H1 (cell line): ENCODE measurements around the gene RPL21. TPM values are rescaled to one million over a fixed set of nuclear protein-coding genes. Genes with fewer than 3 reads are reported as not detected.

Experiments used
- BRCA1 ChIP-seq: IDR thresholded peaks from 2 replicates; pipeline ENCODE4 v1.6.1; 2012; ENCODE audit warnings: low read depth, low read length, improper control_type of control experiment
- FOSL1 ChIP-seq: IDR thresholded peaks from 2 replicates; pipeline ENCODE4 v1.6.1; 2011; ENCODE audit warnings: mild to moderate bottlenecking, low read depth, low read length, moderate library complexity; ENCODE audit not compliant: insufficient read depth
- HDAC2 ChIP-seq, 2 experiments: fragments of 300-600 bp in 1 of 2; sonication (generic) in 1 of 2; IDR thresholded peaks; 2 replicates each; pipeline ENCODE4 v1.6.1; 2011 to 2012; ENCODE audit warnings: low read depth in 2 of 2, low read length in 2 of 2, mild to moderate bottlenecking in 2 of 2, moderate library complexity in 2 of 2, borderline replicate concordance in 1 of 2, inconsistent platforms in 1 of 2
- RBBP5 ChIP-seq: IDR thresholded peaks from 2 replicates; pipeline ENCODE4 v1.7.1; 2012; ENCODE audit warnings: low read depth, mild to moderate bottlenecking, inconsistent platforms, low read length, moderate library complexity, borderline replicate concordance
- RFX5 ChIP-seq: IDR thresholded peaks from 2 replicates; pipeline ENCODE4 v1.6.1; 2011; ENCODE audit warnings: low read depth, low read length, improper control_type of control experiment, borderline replicate concordance
- SAP30 ChIP-seq: fragments of 300-600 bp; sonication (generic); IDR thresholded peaks from 2 replicates; pipeline ENCODE4 v1.7.1; 2012; ENCODE audit warnings: low read length, moderate library complexity, mild to moderate bottlenecking, inconsistent platforms; ENCODE audit not compliant: insufficient read depth, insufficient replicate concordance
- SIN3A ChIP-seq, 2 experiments: IDR thresholded peaks in 1 of 2; conservative IDR thresholded peaks in 1 of 2; 2 replicates each; pipeline ENCODE4 v1.6.1; 2011 to 2012; ENCODE audit warnings: low read length in 2 of 2, improper control_type of control experiment in 1 of 2, low read depth in 1 of 2, mild to moderate bottlenecking in 1 of 2
- TAF1 ChIP-seq: IDR thresholded peaks from 2 replicates; pipeline ENCODE4 v1.6.1; 2011; ENCODE audit warnings: mild to moderate bottlenecking, low read depth, low read length
- ZNF274 ChIP-seq: IDR thresholded peaks from 2 replicates; pipeline ENCODE4 v1.7.0; 2012; ENCODE audit warnings: low read length, borderline replicate concordance; ENCODE audit errors: extremely low read depth
- polyA plus RNA-seq, 7 experiments: library from polyadenylated mRNA; depleted of rRNA in 3 of 7; stranded (reverse) in 5 of 7; unstranded in 2 of 7; fragments of >200 nt in 5 of 7; fragments of 200-250 nt in 2 of 7; gene quantifications; 1 replicate in 5 of 7; 2 replicates in 1 of 7; 4 replicates in 1 of 7; pipeline versions ENCODE4 v1.2.1 to v1.2.3, GENCODE V29; 2011 to 2013; ENCODE audit warnings: missing spikeins in 2 of 7, mixed read lengths in 2 of 7
- total RNA-seq: library from RNA; stranded (reverse); fragmentation: NEBNext Ultra II Directional; extraction: Animal tissue kit (Norgen Biotek cat#: 25700); gene quantifications from 2 replicates; pipeline ENCODE4 v1.2.1, GENCODE V29; 2021
- TF ChIP-seq, protein P1 (sequence below): IDR thresholded peaks from 2 replicates; pipeline ENCODE4 v1.6.1; 2012; ENCODE audit warnings: inconsistent platforms

The RPL21 gene
- total and polyA plus RNA-seq, 2 of the 8 experiments (the other 6 are each of a cell fraction or from before 2014, with no cell fraction given), result 624 to 1,283 TPM

DNA sequence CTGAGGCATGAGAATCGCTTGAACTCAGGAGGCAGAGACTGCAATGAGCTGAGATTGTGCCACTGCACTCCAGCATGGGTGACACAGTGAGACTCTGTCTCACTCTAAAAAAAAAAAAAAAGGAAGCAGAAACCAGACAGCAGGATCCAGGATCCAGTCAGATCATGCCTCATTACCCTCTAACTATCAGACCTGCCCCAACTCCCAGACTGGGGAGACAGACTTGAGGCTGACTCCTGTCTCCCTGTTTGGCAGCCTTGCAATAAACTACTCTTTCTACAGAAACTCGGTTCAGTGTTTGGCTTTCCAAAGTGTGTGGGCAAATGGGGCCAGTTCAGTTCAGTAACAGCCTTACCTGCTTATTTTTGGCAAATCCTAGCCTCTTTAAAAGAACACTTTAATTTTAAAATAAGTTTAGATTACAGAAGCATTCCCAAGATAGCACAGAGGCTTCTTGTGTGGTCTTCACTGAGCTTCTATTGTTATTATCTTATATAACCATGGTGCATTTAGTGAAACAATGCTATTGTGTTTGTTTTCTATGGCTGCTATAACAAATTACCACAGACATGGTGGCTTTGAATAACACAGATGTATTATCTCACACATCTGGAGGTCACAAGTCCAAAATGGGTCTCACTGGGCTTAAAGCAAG is 37.8 kb downstream of the RPL21 start (continued):
- TF ChIP-seq BRCA1, result no peak
- TF ChIP-seq FOSL1, result no peak
- no peak for TF ChIP-seq TAF1
- no peak for TF ChIP-seq ZNF274
- no peak for TF ChIP-seq HDAC2 (IDR thresholded peaks at IDR 0.05; ENCODE audit: borderline replicate concordance in 1 of 2, low read depth in 2 of 2, low read length in 2 of 2)
- TF ChIP-seq RBBP5, result no peak
- TF ChIP-seq SAP30, result no peak
- no peak for TF ChIP-seq SIN3A (conservative IDR thresholded peaks at IDR 0.05 in 1 of 2, IDR thresholded peaks at IDR 0.05 in 1 of 2; ENCODE audit: low read depth in 1 of 2, low read length in 2 of 2)
- TF ChIP-seq RFX5, result no peak
- TF ChIP-seq, protein P1, sequence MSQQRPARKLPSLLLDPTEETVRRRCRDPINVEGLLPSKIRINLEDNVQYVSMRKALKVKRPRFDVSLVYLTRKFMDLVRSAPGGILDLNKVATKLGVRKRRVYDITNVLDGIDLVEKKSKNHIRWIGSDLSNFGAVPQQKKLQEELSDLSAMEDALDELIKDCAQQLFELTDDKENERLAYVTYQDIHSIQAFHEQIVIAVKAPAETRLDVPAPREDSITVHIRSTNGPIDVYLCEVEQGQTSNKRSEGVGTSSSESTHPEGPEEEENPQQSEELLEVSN, result no peak
